Measurements from ENCODE around the gene ARL3. TPM values are rescaled to one million over a fixed set of nuclear protein-coding genes. Genes with fewer than 3 reads are reported as not detected.
A peak's percentile ranks its signal among the peaks of the same experiment; 100 is the strongest.

Gene ARL3
- total RNA-seq, 1 donor from 2014 or later: 12.1 TPM

- no peak for DNase-seq (ENCODE audit: low spot score)
- H3K4me1 Mint-ChIP-seq (ENCODE audit: low read depth): peaks cover 76% of the 10 kb centered on the region
- no peaks in the 10 kb centered on the region for H3K36me3 Mint-ChIP-seq (ENCODE audit: low read depth)
- H3K4me3 Mint-ChIP-seq (ENCODE audit: unreplicated experiment): peak overlapping the region; percentile 67
- H3K9me3 Mint-ChIP-seq (ENCODE audit: low read depth): no peaks in the 10 kb centered on the region
- peak overlapping the region; percentile 99 for H3K27ac Mint-ChIP-seq (ENCODE audit: unreplicated experiment)
- no peak for TF ChIP-seq CTCF (IDR thresholded peaks at IDR 0.05)
- H3K27me3 Mint-ChIP-seq (ENCODE audit: low read depth): no peaks in the 10 kb centered on the region
Observed at GRCh38 chr10:102673819-102674511, 40.2 kb downstream of the ARL3 start.

GRCh38 chr10:102673236-102673818 lies 40.9 kb downstream of the ARL3 start:
- H3K36me3 Mint-ChIP-seq (ENCODE audit: low read depth): no peaks in the 10 kb centered on the region
- no peak for TF ChIP-seq CTCF (IDR thresholded peaks at IDR 0.05)
- peaks cover 72% of the 10 kb centered on the region for H3K4me1 Mint-ChIP-seq (ENCODE audit: low read depth)
- no peaks in the 10 kb centered on the region for H3K27me3 Mint-ChIP-seq (ENCODE audit: low read depth)
- peak overlapping the region; percentile 67 for H3K4me3 Mint-ChIP-seq (ENCODE audit: unreplicated experiment)
- DNase-seq (ENCODE audit: low spot score): no peak
- H3K27ac Mint-ChIP-seq (ENCODE audit: unreplicated experiment): peak overlapping the region; percentile 99
- no peaks in the 10 kb centered on the region for H3K9me3 Mint-ChIP-seq (ENCODE audit: low read depth)

GRCh38 chr10:102670871-102671434 lies 43.2 kb downstream of the ARL3 start:
- no peaks in the 10 kb centered on the region for H3K27me3 Mint-ChIP-seq (ENCODE audit: low read depth)
- TF ChIP-seq CTCF (IDR thresholded peaks at IDR 0.05): no peak
- no peak overlapping the region for H3K4me3 Mint-ChIP-seq (ENCODE audit: unreplicated experiment)
- H3K36me3 Mint-ChIP-seq (ENCODE audit: low read depth): no peaks in the 10 kb centered on the region
- H3K4me1 Mint-ChIP-seq (ENCODE audit: low read depth): peaks cover 48% of the 10 kb centered on the region
- no peak for DNase-seq (ENCODE audit: low spot score)
- H3K27ac Mint-ChIP-seq (ENCODE audit: unreplicated experiment): no peak overlapping the region
- no peaks in the 10 kb centered on the region for H3K9me3 Mint-ChIP-seq (ENCODE audit: low read depth)

GRCh38 chr10:102670065-102670670 lies 44.0 kb downstream of the ARL3 start:
- TF ChIP-seq CTCF (IDR thresholded peaks at IDR 0.05): peak; percentile 6
- Mint-ChIP-seq H3K27me3 (ENCODE audit: low read depth) (no peaks in the 10 kb centered on the region), H3K9me3 (ENCODE audit: low read depth) (no peaks in the 10 kb centered on the region), H3K4me1 (ENCODE audit: low read depth) (peaks cover 40% of the 10 kb centered on the region), H3K4me3 (ENCODE audit: unreplicated experiment) (no peak overlapping the region), H3K27ac (ENCODE audit: unreplicated experiment) (no peak overlapping the region), H3K36me3 (ENCODE audit: low read depth) (no peaks in the 10 kb centered on the region)
- DNase-seq (ENCODE audit: low spot score): no peak

All from chondrocyte (in vitro differentiated cells).